ENCODE results near the gene PTPDC1.

The PTPDC1 gene

GRCh38 chr9:94042516-94043360, 41.5 kb upstream of the PTPDC1 start:
- Histone ChIP-seq H3K9ac (ENCODE audit: low read length) (no peak overlapping the region), H3K9me3 (ENCODE audit: insufficient read depth, low read length) (no peaks in the 10 kb centered on the region), H3K4me1 (ENCODE audit: low read length) (no peaks in the 10 kb centered on the region), H3K27me3 (ENCODE audit: low read depth, low read length) (no peaks in the 10 kb centered on the region), H3K27ac (ENCODE audit: low read length) (no peak overlapping the region), H3K4me3 (ENCODE audit: low read length) (no peak overlapping the region), H3K4me2 (ENCODE audit: low read length) (no peak overlapping the region), H4K20me1 (ENCODE audit: insufficient read depth, low read length) (no peaks in the 10 kb centered on the region), H2AFZ (ENCODE audit: low read depth, low read length) (no peak overlapping the region), H3K79me2 (ENCODE audit: low read length) (no peaks in the 10 kb centered on the region), H3K36me3 (replicated peaks; ENCODE audit: low read depth, low read length) (no peaks in the 10 kb centered on the region)
- no peak for TF ChIP-seq EZH2phosphoT487 (IDR thresholded peaks at IDR 0.05; ENCODE audit: low read depth)
- TF ChIP-seq CTCF (IDR thresholded peaks at IDR 0.05; ENCODE audit: low read depth, low read length), result no peak

- 0 out of 2 replicates have a peak, but pooled peaks cover 3% of the 10 kb centered on the region for H3K4me1 ChIP-seq (ENCODE audit: low read length)
- H3K27me3 ChIP-seq (ENCODE audit: low read depth, low read length), result no peaks in the 10 kb centered on the region
- no peak for TF ChIP-seq EZH2phosphoT487 (IDR thresholded peaks at IDR 0.05; ENCODE audit: low read depth)
- TF ChIP-seq CTCF (IDR thresholded peaks at IDR 0.05; ENCODE audit: low read depth, low read length), result no peak
- H3K4me2 ChIP-seq (ENCODE audit: low read length), result no peak overlapping the region
- no peak overlapping the region for H3K4me3 ChIP-seq (ENCODE audit: low read length)
- H4K20me1 ChIP-seq (ENCODE audit: insufficient read depth, low read length), result peaks cover 6% of the 10 kb centered on the region; the same call in 1 of the 2 replicates
- no peaks in the 10 kb centered on the region for H3K9me3 ChIP-seq (ENCODE audit: insufficient read depth, low read length)
- H2AFZ ChIP-seq (ENCODE audit: low read depth, low read length), result no peak overlapping the region
- no peaks in the 10 kb centered on the region for H3K36me3 ChIP-seq (replicated peaks; ENCODE audit: low read depth, low read length)
- H3K79me2 ChIP-seq (ENCODE audit: low read length), result no peaks in the 10 kb centered on the region
- no peak overlapping the region for H3K27ac ChIP-seq (ENCODE audit: low read length)
- H3K9ac ChIP-seq (ENCODE audit: low read length), result no peak overlapping the region
These were observed 29.5 kb upstream of the PTPDC1 start for GRCh38 chr9:94054716-94055115.

- Histone ChIP-seq H2AFZ (ENCODE audit: low read depth, low read length) (no peak overlapping the region), H3K9me3 (ENCODE audit: insufficient read depth, low read length) (no peaks in the 10 kb centered on the region), H4K20me1 (ENCODE audit: insufficient read depth, low read length) (peaks cover 6% of the 10 kb centered on the region; the same call in 1 of the 2 replicates), H3K27ac (ENCODE audit: low read length) (no peak overlapping the region), H3K27me3 (ENCODE audit: low read depth, low read length) (no peaks in the 10 kb centered on the region), H3K9ac (ENCODE audit: low read length) (no peak overlapping the region), H3K36me3 (replicated peaks; ENCODE audit: low read depth, low read length) (no peaks in the 10 kb centered on the region), H3K4me1 (ENCODE audit: low read length) (0 out of 2 replicates have a peak, but pooled peaks cover 3% of the 10 kb centered on the region), H3K4me2 (ENCODE audit: low read length) (no peak overlapping the region), H3K4me3 (ENCODE audit: low read length) (no peak overlapping the region), H3K79me2 (ENCODE audit: low read length) (no peaks in the 10 kb centered on the region)
- TF ChIP-seq CTCF (IDR thresholded peaks at IDR 0.05; ENCODE audit: low read depth, low read length) (no peak), EZH2phosphoT487 (IDR thresholded peaks at IDR 0.05; ENCODE audit: low read depth) (no peak)
These were observed 27.8 kb upstream of the PTPDC1 start for GRCh38 chr9:94056442-94056974.

GRCh38 chr9:94057918-94058317, 26.3 kb upstream of the PTPDC1 start:
- H3K9ac ChIP-seq (ENCODE audit: low read length), result no peak overlapping the region
- H3K27me3 ChIP-seq (ENCODE audit: low read depth, low read length), result no peaks in the 10 kb centered on the region
- 0 out of 2 replicates have a peak, but pooled peaks cover 3% of the 10 kb centered on the region for H3K4me1 ChIP-seq (ENCODE audit: low read length)
- no peak overlapping the region for H3K4me2 ChIP-seq (ENCODE audit: low read length)
- peaks cover 6% of the 10 kb centered on the region; the same call in 1 of the 2 replicates for H4K20me1 ChIP-seq (ENCODE audit: insufficient read depth, low read length)
- no peak overlapping the region for H3K4me3 ChIP-seq (ENCODE audit: low read length)
- no peaks in the 10 kb centered on the region for H3K9me3 ChIP-seq (ENCODE audit: insufficient read depth, low read length)
- TF ChIP-seq EZH2phosphoT487 (IDR thresholded peaks at IDR 0.05; ENCODE audit: low read depth), result no peak
- no peak for TF ChIP-seq CTCF (IDR thresholded peaks at IDR 0.05; ENCODE audit: low read depth, low read length)
- H2AFZ ChIP-seq (ENCODE audit: low read depth, low read length), result no peak overlapping the region
- no peak overlapping the region for H3K27ac ChIP-seq (ENCODE audit: low read length)
- H3K36me3 ChIP-seq (replicated peaks; ENCODE audit: low read depth, low read length), result no peaks in the 10 kb centered on the region
- H3K79me2 ChIP-seq (ENCODE audit: low read length), result no peaks in the 10 kb centered on the region

All from OCI-LY3 (cell line).